Fibroblast of skin of back (primary cell): ENCODE measurements around the gene RAB24.
A peak's percentile ranks its signal among the peaks of the same experiment; 100 is the strongest.
"Not testable (repeated sequence)": the region's sequence is repeated elsewhere in the genome, so short reads cannot be mapped to it uniquely, and the experiment has no call there.

Experiments
- DNase-seq: peaks from one replicate; pipeline ENCODE4 v3.0.0-alpha.2; 2013

Gene RAB24

GRCh38 chr5:177293819-177294581, 9.5 kb downstream of the RAB24 start:
- no peak for DNase-seq

- no peak for DNase-seq
Observed at GRCh38 chr5:177291735-177292134, 11.8 kb downstream of the RAB24 start.

- DNase-seq = no peak
Observed at GRCh38 chr5:177290816-177291596, 12.5 kb downstream of the RAB24 start.

GRCh38 chr5:177288191-177288590, 15.3 kb downstream of the RAB24 start:
- DNase-seq = no peak

GRCh38 chr5:177276886-177277285, 26.6 kb downstream of the RAB24 start:
- DNase-seq = no peak

- no peak for DNase-seq
Observed at GRCh38 chr5:177275883-177276282, 27.6 kb downstream of the RAB24 start.

GRCh38 chr5:177271113-177271512, 32.4 kb downstream of the RAB24 start:
- DNase-seq = peak; percentile 15

GRCh38 chr5:177270653-177271052, 32.9 kb downstream of the RAB24 start:
- no peak for DNase-seq

GRCh38 chr5:177269976-177270375, 33.5 kb downstream of the RAB24 start:
- no peak for DNase-seq

- no peak for DNase-seq
Observed at GRCh38 chr5:177269232-177269895, 34.2 kb downstream of the RAB24 start.

GRCh38 chr5:177265395-177265794, 38.1 kb downstream of the RAB24 start:
- DNase-seq = no peak

GRCh38 chr5:177264178-177264577, 39.3 kb downstream of the RAB24 start:
- no peak for DNase-seq

- DNase-seq = no peak
Observed at GRCh38 chr5:177261510-177261909, 42.0 kb downstream of the RAB24 start.

GRCh38 chr5:177260961-177261360, 42.6 kb downstream of the RAB24 start:
- no peak for DNase-seq

GRCh38 chr5:177258711-177259110, 44.8 kb downstream of the RAB24 start:
- not testable (repeated sequence) for DNase-seq

GRCh38 chr5:177256296-177256695, 47.2 kb downstream of the RAB24 start:
- DNase-seq = no peak

GRCh38 chr5:177253252-177253651, 50.3 kb downstream of the RAB24 start:
- no peak for DNase-seq
